Activated naive CD4-positive, alpha-beta T cell treated with anti-CD3 and anti-CD28 coated beads, Interleukin-2, amount 50 U/mL, for 24 hours (primary cell): ENCODE data around the gene SCN7A.

Experiments
- H3K27ac Mint-ChIP-seq: one replicate; pipeline ENCODE4 v1.8.0; 2021; ENCODE audit warnings: mild to moderate bottlenecking, mixed read lengths
- H3K27me3 Mint-ChIP-seq: one replicate; pipeline ENCODE4 v1.8.0; 2021; ENCODE audit warnings: mixed read lengths
- H3K36me3 Mint-ChIP-seq: one replicate; pipeline ENCODE4 v1.8.0; 2021; ENCODE audit warnings: mixed read lengths
- H3K4me1 Mint-ChIP-seq: one replicate; pipeline ENCODE4 v1.8.0; 2021; ENCODE audit warnings: mixed read lengths
- H3K4me3 Mint-ChIP-seq: one replicate; pipeline ENCODE4 v1.8.0; 2021; ENCODE audit warnings: mild to moderate bottlenecking, mixed read lengths
- H3K9me3 Mint-ChIP-seq: one replicate; pipeline ENCODE4 v1.8.0; 2021; ENCODE audit warnings: mixed read lengths

SCN7A gene

GRCh38 chr2:166384774-166385173 is 109.3 kb downstream of the SCN7A start:
- Mint-ChIP-seq H3K4me1 (no peaks in the 10 kb centered on the region), H3K27ac (no peak overlapping the region), H3K36me3 (no peaks in the 10 kb centered on the region), H3K9me3 (no peaks in the 10 kb centered on the region), H3K27me3 (no peaks in the 10 kb centered on the region), H3K4me3 (no peak overlapping the region)

GRCh38 chr2:166382448-166382847 is 111.6 kb downstream of the SCN7A start:
- no peaks in the 10 kb centered on the region for H3K36me3 Mint-ChIP-seq
- H3K4me1 Mint-ChIP-seq: no peaks in the 10 kb centered on the region
- no peak overlapping the region for H3K4me3 Mint-ChIP-seq
- no peak overlapping the region for H3K27ac Mint-ChIP-seq
- H3K27me3 Mint-ChIP-seq: peaks cover 3% of the 10 kb centered on the region
- no peaks in the 10 kb centered on the region for H3K9me3 Mint-ChIP-seq

GRCh38 chr2:166380615-166381014 is 113.4 kb downstream of the SCN7A start:
- Mint-ChIP-seq H3K4me3 (no peak overlapping the region), H3K9me3 (no peaks in the 10 kb centered on the region), H3K27ac (no peak overlapping the region), H3K4me1 (no peaks in the 10 kb centered on the region), H3K36me3 (no peaks in the 10 kb centered on the region), H3K27me3 (peaks cover 10% of the 10 kb centered on the region)

- no peaks in the 10 kb centered on the region for H3K9me3 Mint-ChIP-seq
- no peak overlapping the region for H3K27ac Mint-ChIP-seq
- no peaks in the 10 kb centered on the region for H3K4me1 Mint-ChIP-seq
- H3K36me3 Mint-ChIP-seq: no peaks in the 10 kb centered on the region
- H3K4me3 Mint-ChIP-seq: no peak overlapping the region
- peaks cover 24% of the 10 kb centered on the region for H3K27me3 Mint-ChIP-seq
These were observed 117.2 kb downstream of the SCN7A start for GRCh38 chr2:166376873-166377272.

GRCh38 chr2:166376488-166376828 is 117.6 kb downstream of the SCN7A start:
- Mint-ChIP-seq H3K4me3 (no peak overlapping the region), H3K27me3 (peaks cover 24% of the 10 kb centered on the region), H3K36me3 (no peaks in the 10 kb centered on the region), H3K9me3 (no peaks in the 10 kb centered on the region), H3K27ac (no peak overlapping the region), H3K4me1 (no peaks in the 10 kb centered on the region)

- H3K4me3 Mint-ChIP-seq: no peak within 1 kb of the TSS
- H3K27ac Mint-ChIP-seq: no peak within 1 kb of the TSS
- H3K36me3 Mint-ChIP-seq: no peaks in the 10 kb centered on the region
- no peaks in the 10 kb centered on the region for H3K9me3 Mint-ChIP-seq
- H3K27me3 Mint-ChIP-seq: peaks cover 24% of the 10 kb centered on the region
- H3K4me1 Mint-ChIP-seq: no peaks in the 10 kb centered on the region
These were observed 118.1 kb downstream of the SCN7A start, which contains the start of gene SCN9A for GRCh38 chr2:166375736-166376487. TSS of gene SCN9A (minus strand) at chr2:166375944. CDS start at chr2:166311756, 64,188 bp downstream.

- H3K4me3 Mint-ChIP-seq: no peak overlapping the region
- H3K27ac Mint-ChIP-seq: no peak overlapping the region
These were observed 118.8 kb downstream of the SCN7A start for GRCh38 chr2:166375195-166375735.

GRCh38 chr2:166373951-166374350 is 120.1 kb downstream of the SCN7A start:
- H3K36me3 Mint-ChIP-seq: no peaks in the 10 kb centered on the region
- H3K4me1 Mint-ChIP-seq: no peaks in the 10 kb centered on the region
- peaks cover 24% of the 10 kb centered on the region for H3K27me3 Mint-ChIP-seq
- no peak overlapping the region for H3K4me3 Mint-ChIP-seq
- no peaks in the 10 kb centered on the region for H3K9me3 Mint-ChIP-seq
- no peak overlapping the region for H3K27ac Mint-ChIP-seq

More at GRCh38 chr2:166375195-166375735, 118.8 kb downstream of the SCN7A start:
- no peaks in the 10 kb centered on the region for H3K9me3 Mint-ChIP-seq
- H3K27me3 Mint-ChIP-seq: peaks cover 24% of the 10 kb centered on the region
- no peaks in the 10 kb centered on the region for H3K36me3 Mint-ChIP-seq
- H3K4me1 Mint-ChIP-seq: no peaks in the 10 kb centered on the region

GRCh38 chr2:166373539-166373938 is 120.5 kb downstream of the SCN7A start:
- no peak overlapping the region for H3K27ac Mint-ChIP-seq
- H3K9me3 Mint-ChIP-seq: no peaks in the 10 kb centered on the region
- H3K27me3 Mint-ChIP-seq: peaks cover 24% of the 10 kb centered on the region
- no peak overlapping the region for H3K4me3 Mint-ChIP-seq
- no peaks in the 10 kb centered on the region for H3K36me3 Mint-ChIP-seq
- H3K4me1 Mint-ChIP-seq: no peaks in the 10 kb centered on the region

- no peaks in the 10 kb centered on the region for H3K9me3 Mint-ChIP-seq
- no peaks in the 10 kb centered on the region for H3K4me1 Mint-ChIP-seq
- peaks cover 21% of the 10 kb centered on the region for H3K27me3 Mint-ChIP-seq
- no peak overlapping the region for H3K4me3 Mint-ChIP-seq
- no peaks in the 10 kb centered on the region for H3K36me3 Mint-ChIP-seq
- peak overlapping the region; percentile 44 for H3K27ac Mint-ChIP-seq
These were observed 120.9 kb downstream of the SCN7A start for GRCh38 chr2:166373105-166373504.

- Mint-ChIP-seq H3K9me3 (no peaks in the 10 kb centered on the region), H3K27ac (no peak overlapping the region), H3K27me3 (peaks cover 19% of the 10 kb centered on the region), H3K36me3 (no peaks in the 10 kb centered on the region), H3K4me3 (no peak overlapping the region), H3K4me1 (no peaks in the 10 kb centered on the region)
These were observed 122.0 kb downstream of the SCN7A start for GRCh38 chr2:166372046-166372445.

- no peaks in the 10 kb centered on the region for H3K9me3 Mint-ChIP-seq
- H3K4me3 Mint-ChIP-seq: no peak overlapping the region
- H3K4me1 Mint-ChIP-seq: no peaks in the 10 kb centered on the region
- no peaks in the 10 kb centered on the region for H3K36me3 Mint-ChIP-seq
- H3K27ac Mint-ChIP-seq: no peak overlapping the region
- no peaks in the 10 kb centered on the region for H3K27me3 Mint-ChIP-seq
These were observed 128.1 kb downstream of the SCN7A start for GRCh38 chr2:166365803-166366420.

- H3K27ac Mint-ChIP-seq: no peak overlapping the region
These were observed 128.8 kb downstream of the SCN7A start for GRCh38 chr2:166365239-166365638.

GRCh38 chr2:166364476-166365161 is 129.4 kb downstream of the SCN7A start:
- Mint-ChIP-seq H3K4me1 (no peaks in the 10 kb centered on the region), H3K9me3 (no peaks in the 10 kb centered on the region), H3K36me3 (no peaks in the 10 kb centered on the region), H3K27me3 (no peaks in the 10 kb centered on the region), H3K4me3 (no peak overlapping the region), H3K27ac (no peak overlapping the region)

More at GRCh38 chr2:166365239-166365638, 128.8 kb downstream of the SCN7A start:
- Mint-ChIP-seq H3K9me3 (no peaks in the 10 kb centered on the region), H3K4me1 (no peaks in the 10 kb centered on the region), H3K27me3 (no peaks in the 10 kb centered on the region), H3K4me3 (no peak overlapping the region), H3K36me3 (no peaks in the 10 kb centered on the region)

- H3K4me1 Mint-ChIP-seq: no peaks in the 10 kb centered on the region
- no peak overlapping the region for H3K27ac Mint-ChIP-seq
- peaks cover 2% of the 10 kb centered on the region for H3K9me3 Mint-ChIP-seq
- H3K4me3 Mint-ChIP-seq: no peak overlapping the region
- no peaks in the 10 kb centered on the region for H3K27me3 Mint-ChIP-seq
- H3K36me3 Mint-ChIP-seq: no peaks in the 10 kb centered on the region
These were observed 132.5 kb downstream of the SCN7A start for GRCh38 chr2:166361351-166362153.
